ENCODE measurements around the gene UROD. TPM values are rescaled to one million over a fixed set of nuclear protein-coding genes. Genes with fewer than 3 reads are reported as not detected.
"Not testable (repeated sequence)": the region's sequence is repeated elsewhere in the genome, so short reads cannot be mapped to it uniquely, and the experiment has no call there.

Gene UROD
- total RNA-seq, 1 experiment from 2014 or later, result 76.9 TPM

GRCh38 chr1:44973645-44974044, 38.4 kb upstream of the UROD start:
- Mint-ChIP-seq H3K36me3 (ENCODE audit: insufficient read depth, unreplicated experiment) (peaks cover 62% of the 10 kb centered on the region), H3K27ac (ENCODE audit: low read depth, unreplicated experiment) (no peak overlapping the region), H3K9me3 (ENCODE audit: unreplicated experiment) (peaks cover 9% of the 10 kb centered on the region), H3K4me3 (ENCODE audit: unreplicated experiment) (no peak overlapping the region), H3K27me3 (ENCODE audit: insufficient read depth, unreplicated experiment) (no peaks in the 10 kb centered on the region), H3K4me1 (ENCODE audit: insufficient read depth, unreplicated experiment) (no peaks in the 10 kb centered on the region)
- intact Hi-C loops (cut with micrococcal nuclease), result no loop called here
- no TSS peak for BruUV-seq (replicated peaks)
- ChIA-PET POLR2A (interaction anchor here (0.6 to 1.6 kb wide), 2 partner anchors 13 to 41 kb away, joined by 3 to 5 read pairs; partner anchors contain the start of gene EIF2B3), CTCF (interaction anchor here (1.4 kb wide), 1 partner anchor 230 kb away, joined by 3 read pairs; no protein-coding TSS in a partner anchor)
- no peak for DNase-seq (ENCODE audit: unreplicated experiment)
- no peak for TF ChIP-seq CTCF (IDR thresholded peaks at IDR 0.05; ENCODE audit: unreplicated experiment)

GRCh38 chr1:44976252-44976651, 35.8 kb upstream of the UROD start:
- H3K4me3 Mint-ChIP-seq (ENCODE audit: unreplicated experiment), result no peak overlapping the region
- no peak overlapping the region for H3K27ac Mint-ChIP-seq (ENCODE audit: low read depth, unreplicated experiment)
- peaks cover 9% of the 10 kb centered on the region for H3K9me3 Mint-ChIP-seq (ENCODE audit: unreplicated experiment)
- intact Hi-C loops (cut with micrococcal nuclease), result no loop called here
- peaks cover 80% of the 10 kb centered on the region for H3K36me3 Mint-ChIP-seq (ENCODE audit: insufficient read depth, unreplicated experiment)
- H3K4me1 Mint-ChIP-seq (ENCODE audit: insufficient read depth, unreplicated experiment), result no peaks in the 10 kb centered on the region
- POLR2A ChIA-PET, result no interaction called here
- TF ChIP-seq CTCF (IDR thresholded peaks at IDR 0.05; ENCODE audit: unreplicated experiment), result no peak
- DNase-seq (ENCODE audit: unreplicated experiment), result no peak
- CTCF ChIA-PET, result interaction anchor here (1.0 kb wide), 1 partner anchor 51 kb away, joined by 3 read pairs; no protein-coding TSS in a partner anchor
- BruUV-seq (replicated peaks), result no TSS peak
- H3K27me3 Mint-ChIP-seq (ENCODE audit: insufficient read depth, unreplicated experiment), result no peaks in the 10 kb centered on the region

GRCh38 chr1:44977372-44977771, 34.7 kb upstream of the UROD start:
- CTCF ChIA-PET; BruUV-seq (replicated peaks): not testable (repeated sequence)

GRCh38 chr1:44985747-44986359, 26.2 kb upstream of the UROD start:
- Mint-ChIP-seq H3K27ac (ENCODE audit: low read depth, unreplicated experiment) (peak overlapping the region; percentile 40), H3K36me3 (ENCODE audit: insufficient read depth, unreplicated experiment) (peaks cover 9% of the 10 kb centered on the region), H3K27me3 (ENCODE audit: insufficient read depth, unreplicated experiment) (no peaks in the 10 kb centered on the region), H3K4me1 (ENCODE audit: insufficient read depth, unreplicated experiment) (peaks cover 5% of the 10 kb centered on the region), H3K4me3 (ENCODE audit: unreplicated experiment) (peak overlapping the region; percentile 90), H3K9me3 (ENCODE audit: unreplicated experiment) (no peaks in the 10 kb centered on the region)
- DNase-seq (ENCODE audit: unreplicated experiment), result peak; percentile 8
- ChIA-PET POLR2A (interaction anchor here (0.6 to 3.9 kb wide), 28 partner anchors 10 to 1039 kb away, joined by 3 to 56 read pairs (median 4); partner anchors contain the start of genes HECTD3, KIF2C, MUTYH and RPS8), CTCF (interaction anchor here (0.6 to 2.2 kb wide), 7 partner anchors 28 to 192 kb away, joined by 3 to 10 read pairs (median 4); no protein-coding TSS in a partner anchor)
- TSS peak; percentile 67 for BruUV-seq (replicated peaks)
- intact Hi-C loops (cut with micrococcal nuclease), result loop anchor here (1.0 kb wide), 1 partner anchor 150 kb away; no protein-coding TSS in a partner anchor
- no peak for TF ChIP-seq CTCF (IDR thresholded peaks at IDR 0.05; ENCODE audit: unreplicated experiment)

More at GRCh38 chr1:44977372-44977771, 34.7 kb upstream of the UROD start:
- POLR2A ChIA-PET; intact Hi-C loops (cut with micrococcal nuclease); H3K27me3 Mint-ChIP-seq (ENCODE audit: insufficient read depth, unreplicated experiment); H3K4me1 Mint-ChIP-seq (ENCODE audit: insufficient read depth, unreplicated experiment); DNase-seq (ENCODE audit: unreplicated experiment); H3K9me3 Mint-ChIP-seq (ENCODE audit: unreplicated experiment); H3K27ac Mint-ChIP-seq (ENCODE audit: low read depth, unreplicated experiment); H3K4me3 Mint-ChIP-seq (ENCODE audit: unreplicated experiment): not testable (repeated sequence)
- H3K36me3 Mint-ChIP-seq (ENCODE audit: insufficient read depth, unreplicated experiment), result peaks cover 72% of the 10 kb centered on the region

Measured in MCF 10A (cell line).